Measurements from ENCODE around the gene BMP7. TPM values are rescaled to one million over a fixed set of nuclear protein-coding genes. Genes with fewer than 3 reads are reported as not detected.
"Not testable (repeated sequence)": the region's sequence is repeated elsewhere in the genome, so short reads cannot be mapped to it uniquely, and the experiment has no call there.

Gene BMP7
- total RNA-seq, 1 experiment from 2014 or later: 7.5 TPM

DNA sequence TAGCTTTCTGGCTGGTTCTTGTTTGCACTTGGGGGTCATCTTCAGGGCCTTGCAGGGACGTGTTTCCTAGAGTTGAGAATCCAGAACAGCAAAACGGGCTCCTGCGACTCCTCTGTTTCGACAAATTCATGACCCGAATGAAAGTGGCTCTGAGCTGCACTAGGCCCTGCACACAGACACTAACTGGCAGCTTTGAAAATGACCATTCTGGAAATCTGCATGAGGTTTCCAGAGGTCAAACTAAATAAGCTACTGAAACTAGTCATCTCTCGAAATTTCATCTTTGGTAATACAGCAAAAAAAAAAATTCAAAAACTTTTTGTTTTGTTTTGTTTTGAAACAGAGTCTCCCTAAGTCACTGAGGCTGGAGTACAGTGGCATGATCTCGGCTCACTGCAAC lies 15.5 kb upstream of the BMP7 start:
- H3K27ac ChIP-seq (ENCODE audit: low read depth, low read length, poor library complexity, severe bottlenecking): no peak overlapping the region
- no peaks in the 10 kb centered on the region for H3K36me3 ChIP-seq (ENCODE audit: insufficient read depth, low read length, poor library complexity, severe bottlenecking)
- DNase-seq (ENCODE audit: low spot score): no peak
- H3K4me1 ChIP-seq (ENCODE audit: insufficient read depth, low read length, poor library complexity, severe bottlenecking): no peaks in the 10 kb centered on the region
- intact Hi-C loops (cut with micrococcal nuclease; ENCODE audit: unreplicated experiment): no loop called here
- no peak overlapping the region for H3K4me3 ChIP-seq (ENCODE audit: low read depth, low read length, poor library complexity, severe bottlenecking)
- BruUV-seq (replicated peaks): no TSS peak
- ChIA-PET POLR2A (ENCODE audit: low non-redundant PET) (no interaction called here), CTCF (interaction anchor here (0.6 kb wide), 1 partner anchor 66 kb away, joined by 3 read pairs; no protein-coding TSS in a partner anchor)
- TF ChIP-seq, protein P1, sequence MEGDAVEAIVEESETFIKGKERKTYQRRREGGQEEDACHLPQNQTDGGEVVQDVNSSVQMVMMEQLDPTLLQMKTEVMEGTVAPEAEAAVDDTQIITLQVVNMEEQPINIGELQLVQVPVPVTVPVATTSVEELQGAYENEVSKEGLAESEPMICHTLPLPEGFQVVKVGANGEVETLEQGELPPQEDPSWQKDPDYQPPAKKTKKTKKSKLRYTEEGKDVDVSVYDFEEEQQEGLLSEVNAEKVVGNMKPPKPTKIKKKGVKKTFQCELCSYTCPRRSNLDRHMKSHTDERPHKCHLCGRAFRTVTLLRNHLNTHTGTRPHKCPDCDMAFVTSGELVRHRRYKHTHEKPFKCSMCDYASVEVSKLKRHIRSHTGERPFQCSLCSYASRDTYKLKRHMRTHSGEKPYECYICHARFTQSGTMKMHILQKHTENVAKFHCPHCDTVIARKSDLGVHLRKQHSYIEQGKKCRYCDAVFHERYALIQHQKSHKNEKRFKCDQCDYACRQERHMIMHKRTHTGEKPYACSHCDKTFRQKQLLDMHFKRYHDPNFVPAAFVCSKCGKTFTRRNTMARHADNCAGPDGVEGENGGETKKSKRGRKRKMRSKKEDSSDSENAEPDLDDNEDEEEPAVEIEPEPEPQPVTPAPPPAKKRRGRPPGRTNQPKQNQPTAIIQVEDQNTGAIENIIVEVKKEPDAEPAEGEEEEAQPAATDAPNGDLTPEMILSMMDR (conservative IDR thresholded peaks at IDR 0.05; ENCODE audit: low read depth, low read length): no peak
- no peak for TF ChIP-seq EZH2 (IDR thresholded peaks at IDR 0.05; ENCODE audit: borderline replicate concordance, low read depth, low read length, poor library complexity, severe bottlenecking)
- no peaks in the 10 kb centered on the region for H3K9me3 ChIP-seq (ENCODE audit: low read depth, low read length, poor library complexity, severe bottlenecking)
- peaks cover 40% of the 10 kb centered on the region for H3K27me3 ChIP-seq (replicated peaks; ENCODE audit: insufficient read depth, low read depth, low read length, poor library complexity)

DNA sequence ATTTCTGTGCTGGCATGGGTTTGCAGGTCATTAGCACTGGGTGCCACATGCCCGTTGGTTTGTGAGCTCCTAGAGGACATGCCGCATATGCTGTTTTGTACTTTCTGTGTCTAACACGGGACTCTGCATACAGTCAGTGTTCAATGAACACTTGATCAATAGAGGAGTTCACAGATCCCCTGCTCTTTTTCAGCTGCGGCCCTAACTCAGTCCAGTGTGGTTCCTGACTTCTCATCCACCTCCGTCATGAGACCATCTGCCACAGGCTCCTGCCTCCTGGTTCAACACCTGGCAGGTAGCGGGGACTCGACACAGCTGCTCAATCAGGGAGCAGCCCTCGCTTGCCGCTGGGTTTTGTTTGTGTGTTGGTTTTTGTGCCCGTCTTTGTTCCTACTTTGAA lies 13.8 kb upstream of the BMP7 start:
- Histone ChIP-seq H3K9me3 (ENCODE audit: low read depth, low read length, poor library complexity, severe bottlenecking) (no peaks in the 10 kb centered on the region), H3K4me3 (ENCODE audit: low read depth, low read length, poor library complexity, severe bottlenecking) (no peak overlapping the region), H3K27ac (ENCODE audit: low read depth, low read length, poor library complexity, severe bottlenecking) (no peak overlapping the region), H3K4me1 (ENCODE audit: insufficient read depth, low read length, poor library complexity, severe bottlenecking) (no peaks in the 10 kb centered on the region), H3K36me3 (ENCODE audit: insufficient read depth, low read length, poor library complexity, severe bottlenecking) (no peaks in the 10 kb centered on the region), H3K27me3 (replicated peaks; ENCODE audit: insufficient read depth, low read depth, low read length, poor library complexity) (peaks cover 28% of the 10 kb centered on the region)
- ChIA-PET POLR2A (ENCODE audit: low non-redundant PET) (interaction anchor here (0.6 kb wide), 1 partner anchor 117 kb away, joined by 3 read pairs; no protein-coding TSS in a partner anchor), CTCF (no interaction called here)
- DNase-seq (ENCODE audit: low spot score): no peak
- intact Hi-C loops (cut with micrococcal nuclease; ENCODE audit: unreplicated experiment): no loop called here
- no peak for TF ChIP-seq EZH2 (IDR thresholded peaks at IDR 0.05; ENCODE audit: borderline replicate concordance, low read depth, low read length, poor library complexity, severe bottlenecking)
- TF ChIP-seq, protein P1 (conservative IDR thresholded peaks at IDR 0.05; ENCODE audit: low read depth, low read length): no peak
- no TSS peak for BruUV-seq (replicated peaks)

DNA sequence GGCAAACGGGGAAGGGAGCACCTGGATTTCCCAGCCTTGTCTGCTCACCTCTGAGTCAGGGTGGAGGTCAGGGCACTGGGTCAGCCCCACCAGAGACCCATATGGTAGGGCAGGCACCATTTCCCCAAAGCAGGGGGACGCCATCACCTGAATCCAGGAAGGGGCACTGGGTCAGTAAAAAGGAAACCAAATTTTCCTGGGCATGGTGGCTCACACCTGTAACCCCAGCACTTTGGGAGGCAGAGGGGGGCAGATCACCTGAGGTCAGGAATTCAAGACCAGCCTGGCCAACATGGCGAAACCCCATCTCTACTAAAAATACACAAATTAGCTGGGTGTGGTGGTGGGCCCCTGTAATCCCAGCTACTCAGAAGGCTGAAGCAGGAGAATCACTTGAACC lies 13.1 kb upstream of the BMP7 start:
- BruUV-seq (replicated peaks); CTCF ChIA-PET: not testable (repeated sequence)

GRCh38 chr20:57278457-57278856 lies 12.0 kb upstream of the BMP7 start:
- POLR2A ChIA-PET (ENCODE audit: low non-redundant PET): no interaction called here
- no TSS peak for BruUV-seq (replicated peaks)

More for the DNA sequence above, 13.1 kb upstream of the BMP7 start:
- intact Hi-C loops (cut with micrococcal nuclease; ENCODE audit: unreplicated experiment); H3K36me3 ChIP-seq (ENCODE audit: insufficient read depth, low read length, poor library complexity, severe bottlenecking); H3K4me3 ChIP-seq (ENCODE audit: low read depth, low read length, poor library complexity, severe bottlenecking); H3K27ac ChIP-seq (ENCODE audit: low read depth, low read length, poor library complexity, severe bottlenecking); POLR2A ChIA-PET (ENCODE audit: low non-redundant PET); H3K9me3 ChIP-seq (ENCODE audit: low read depth, low read length, poor library complexity, severe bottlenecking); H3K4me1 ChIP-seq (ENCODE audit: insufficient read depth, low read length, poor library complexity, severe bottlenecking); DNase-seq (ENCODE audit: low spot score): not testable (repeated sequence)
- peaks cover 24% of the 10 kb centered on the region for H3K27me3 ChIP-seq (replicated peaks; ENCODE audit: insufficient read depth, low read depth, low read length, poor library complexity)

More at GRCh38 chr20:57278457-57278856, 12.0 kb upstream of the BMP7 start:
- intact Hi-C loops (cut with micrococcal nuclease; ENCODE audit: unreplicated experiment): no loop called here
- Histone ChIP-seq H3K4me3 (ENCODE audit: low read depth, low read length, poor library complexity, severe bottlenecking) (no peak overlapping the region), H3K27me3 (replicated peaks; ENCODE audit: insufficient read depth, low read depth, low read length, poor library complexity) (peaks cover 13% of the 10 kb centered on the region), H3K27ac (ENCODE audit: low read depth, low read length, poor library complexity, severe bottlenecking) (no peak overlapping the region), H3K4me1 (ENCODE audit: insufficient read depth, low read length, poor library complexity, severe bottlenecking) (no peaks in the 10 kb centered on the region), H3K36me3 (ENCODE audit: insufficient read depth, low read length, poor library complexity, severe bottlenecking) (no peaks in the 10 kb centered on the region), H3K9me3 (ENCODE audit: low read depth, low read length, poor library complexity, severe bottlenecking) (no peaks in the 10 kb centered on the region)
- DNase-seq (ENCODE audit: low spot score): no peak
- TF ChIP-seq, protein P1 (conservative IDR thresholded peaks at IDR 0.05; ENCODE audit: low read depth, low read length): no peak
- TF ChIP-seq EZH2 (IDR thresholded peaks at IDR 0.05; ENCODE audit: borderline replicate concordance, low read depth, low read length, poor library complexity, severe bottlenecking): no peak
- CTCF ChIA-PET: no interaction called here

All from A673 (cell line).